GM10266 (cell line): ENCODE measurements around the gene TSPAN17.

Experiments used
- DNase-seq: peaks from one replicate; pipeline ENCODE4 v3.0.0; 2012; ENCODE audit errors: extremely low spot score
- CTCF ChIP-seq: IDR thresholded peaks from 2 replicates; pipeline ENCODE4 v1.5.1; 2012; ENCODE audit warnings: mild to moderate bottlenecking, low read depth; ENCODE audit not compliant: control insufficient read depth, insufficient read depth; ENCODE audit errors: missing control alignments

The TSPAN17 gene

GRCh38 chr5:176614805-176615478 lies 32.3 kb upstream of the TSPAN17 start:
- DNase-seq, result no peak
- TF ChIP-seq CTCF, result no peak

GRCh38 chr5:176616511-176616910 lies 30.8 kb upstream of the TSPAN17 start:
- DNase-seq, result no peak
- TF ChIP-seq CTCF, result no peak

- no peak for DNase-seq
- no peak for TF ChIP-seq CTCF
Observed at GRCh38 chr5:176618783-176619182, 28.5 kb upstream of the TSPAN17 start.

GRCh38 chr5:176619203-176619568 lies 28.1 kb upstream of the TSPAN17 start:
- peak; percentile 97 for DNase-seq

GRCh38 chr5:176619569-176620332 lies 27.5 kb upstream of the TSPAN17 start:
- no peak for DNase-seq
- no peak for TF ChIP-seq CTCF

More at GRCh38 chr5:176619203-176619568, 28.1 kb upstream of the TSPAN17 start:
- peak; percentile 46 for TF ChIP-seq CTCF

- no peak for DNase-seq
- TF ChIP-seq CTCF, result no peak
Observed at GRCh38 chr5:176620333-176620981, 26.8 kb upstream of the TSPAN17 start.

- no peak for DNase-seq
- no peak for TF ChIP-seq CTCF
Observed at GRCh38 chr5:176621661-176622079, 25.6 kb upstream of the TSPAN17 start.
